Left hindlimb (tissue), 1 donor: ENCODE data around the gene ADAMTSL5.
"Not testable (repeated sequence)": the region's sequence is repeated elsewhere in the genome, so short reads cannot be mapped to it uniquely, and the experiment has no call there.

Source experiments
- DNase-seq: peaks from one replicate; pipeline ENCODE4 v3.0.0-alpha.2; 2018

The ADAMTSL5 gene

DNA sequence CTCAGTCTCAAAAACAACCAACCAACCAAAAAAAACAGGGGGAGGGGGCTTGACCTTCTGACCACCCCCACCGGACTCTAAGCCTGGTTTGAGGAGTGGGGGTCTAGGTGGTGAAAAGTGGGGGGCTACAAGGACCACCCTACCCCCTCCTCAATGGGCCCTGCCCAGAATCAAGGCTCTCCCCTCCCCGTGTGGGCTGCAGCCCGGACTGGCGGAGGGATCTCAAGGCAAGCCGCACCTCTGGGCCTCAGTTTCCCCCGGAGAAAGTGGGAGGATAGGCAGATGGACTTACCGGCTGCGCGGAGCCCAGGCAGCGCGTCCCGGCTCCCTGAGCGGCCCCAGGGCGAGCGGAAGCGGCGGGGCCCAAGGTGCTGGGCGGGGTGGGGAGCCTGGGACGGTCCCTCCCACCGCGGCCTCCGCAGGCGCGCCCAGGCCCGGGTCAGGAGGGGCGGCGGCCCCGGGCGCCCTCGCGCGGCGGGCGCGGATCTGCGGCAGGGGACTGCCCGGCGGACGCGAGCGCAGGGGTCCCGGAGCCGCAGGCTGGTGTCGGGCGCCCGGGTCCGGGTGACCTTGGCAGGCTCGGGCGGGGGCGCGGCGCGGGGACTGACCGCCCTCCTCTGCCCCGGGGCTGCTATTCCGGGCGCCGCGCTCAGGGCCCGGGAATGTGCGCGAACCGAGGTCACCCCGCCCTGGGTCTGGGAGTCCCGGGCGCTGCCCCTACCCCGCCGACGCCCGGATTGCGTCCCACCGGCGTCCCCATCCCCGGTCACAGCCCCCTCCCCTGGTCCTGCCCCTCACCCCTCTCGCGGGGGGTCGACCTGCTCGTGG is at the start of gene ADAMTSL5:
ADAMTSL5 (minus strand) TSS at position 349 of the 828 bp plus-strand sequence. CDS start 2,076 bp downstream, outside the sequence.
- no peak for DNase-seq

DNA sequence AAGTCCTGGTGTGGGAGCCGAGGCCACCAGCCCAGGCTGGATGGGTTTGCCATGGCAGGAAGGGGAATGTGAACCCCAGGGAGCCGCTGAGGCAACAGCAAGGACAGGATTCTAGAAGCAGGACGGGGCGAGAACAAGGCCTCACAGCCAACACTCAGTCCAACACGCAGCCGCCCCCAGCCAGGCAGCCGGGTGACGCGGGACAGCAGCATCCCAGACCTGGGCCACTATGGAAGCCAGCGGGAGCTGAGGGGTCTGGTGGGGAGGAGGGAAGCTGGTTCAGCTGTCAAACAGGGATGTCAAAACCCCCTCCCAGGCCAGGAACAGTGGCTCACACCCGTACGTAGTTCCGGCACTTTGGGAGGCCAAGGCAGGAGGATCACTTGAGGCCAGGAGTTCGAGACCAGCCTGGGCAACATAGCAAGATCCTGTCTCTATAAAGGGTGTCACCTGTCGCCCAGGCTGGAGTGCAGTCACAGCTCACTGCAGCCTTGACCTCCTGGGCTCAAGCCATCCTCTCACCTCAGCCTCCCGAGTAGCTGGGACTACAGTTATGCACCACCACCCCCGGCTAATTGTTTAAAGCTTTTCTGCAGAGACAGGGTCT is 48.5 kb upstream of the ADAMTSL5 start:
- no peak for DNase-seq

- no peak for DNase-seq
These were observed 47.6 kb upstream of the ADAMTSL5 start for GRCh38 chr19:1560286-1560882.

GRCh38 chr19:1558552-1558951 is 45.7 kb upstream of the ADAMTSL5 start:
- DNase-seq = no peak

DNA sequence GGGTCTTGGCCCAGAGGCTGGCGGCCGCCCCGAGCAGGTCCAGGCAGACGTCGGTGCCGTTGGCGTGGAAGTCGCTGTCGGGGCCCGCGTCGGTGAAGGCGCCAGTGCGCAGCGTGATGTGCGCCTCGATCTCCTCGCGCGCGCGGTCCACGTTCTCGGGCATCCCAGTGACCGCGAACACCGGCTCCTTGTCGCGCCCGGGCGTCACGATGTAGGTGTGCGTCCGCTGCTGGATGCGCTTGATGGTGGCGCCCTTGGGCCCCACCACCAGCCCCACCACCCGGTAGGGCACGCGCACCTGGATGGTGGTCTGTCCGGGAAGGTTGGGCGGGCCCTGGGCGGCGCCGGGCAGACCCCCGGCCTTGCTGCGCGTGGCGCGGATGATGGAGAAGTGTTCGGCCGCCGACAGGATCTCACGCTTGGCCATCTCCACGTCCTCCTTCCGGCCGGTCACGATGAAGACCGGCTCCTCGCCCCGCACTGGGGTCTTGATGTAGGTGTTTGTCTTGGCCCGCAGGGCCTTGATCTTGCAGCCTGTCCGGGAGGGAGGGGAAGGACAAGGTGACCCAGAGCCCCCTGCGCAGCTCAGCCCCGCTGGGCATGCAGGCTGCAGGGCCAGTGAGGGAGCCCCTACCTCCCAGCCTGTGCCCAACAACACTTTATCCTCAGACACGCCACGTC is 43.7 kb upstream of the ADAMTSL5 start:
- DNase-seq = no peak

DNA sequence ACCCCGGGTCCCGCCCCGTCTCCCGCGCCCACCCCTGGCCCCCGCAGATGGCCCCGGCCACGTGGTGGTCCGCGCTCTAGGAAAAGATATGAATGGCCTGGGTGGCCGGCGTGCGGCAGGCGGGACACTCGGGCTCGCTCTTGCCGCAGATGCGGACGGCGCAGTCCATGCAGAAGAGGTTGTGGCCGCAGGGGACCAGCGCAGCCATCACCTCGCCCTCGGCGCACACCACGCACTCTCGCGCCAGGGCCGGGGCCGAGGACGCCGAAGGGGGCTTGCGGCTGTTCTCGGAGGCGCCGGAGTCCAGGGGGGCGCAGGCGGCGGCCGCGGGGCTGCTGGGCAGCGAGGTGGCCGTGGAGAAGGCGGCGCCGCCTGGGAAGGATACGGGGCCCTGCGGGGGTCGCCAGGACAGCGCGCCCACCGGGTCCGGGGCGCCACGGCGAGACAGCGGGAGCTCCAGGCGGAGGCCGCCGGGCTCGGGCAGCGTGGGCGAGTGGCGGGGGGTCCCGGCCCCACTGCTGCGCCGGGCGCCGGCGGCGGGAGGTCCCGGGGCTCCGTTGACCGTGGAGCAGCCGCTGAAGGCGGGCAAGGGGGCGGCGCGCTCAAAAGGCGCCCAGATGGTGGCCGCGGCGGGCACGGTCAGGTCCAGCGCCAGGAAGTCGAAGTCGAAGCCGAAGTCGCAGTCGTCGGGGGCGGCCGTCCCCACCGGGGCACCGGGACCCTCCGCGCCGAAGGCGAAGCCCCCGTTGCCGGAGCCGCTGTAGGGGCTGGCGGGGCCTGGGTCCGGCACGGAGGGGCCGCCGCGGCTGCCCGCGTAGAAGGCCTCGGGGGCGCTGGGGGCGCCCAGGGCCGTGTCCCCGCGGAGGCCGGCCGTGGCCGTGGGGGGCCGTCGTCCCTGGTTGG is 42.9 kb upstream of the ADAMTSL5 start:
- no peak for DNase-seq

- no peak for DNase-seq
These were observed 42.1 kb upstream of the ADAMTSL5 start for GRCh38 chr19:1554968-1555367.

- DNase-seq = no peak
These were observed 40.6 kb upstream of the ADAMTSL5 start for GRCh38 chr19:1553415-1553814.

DNA sequence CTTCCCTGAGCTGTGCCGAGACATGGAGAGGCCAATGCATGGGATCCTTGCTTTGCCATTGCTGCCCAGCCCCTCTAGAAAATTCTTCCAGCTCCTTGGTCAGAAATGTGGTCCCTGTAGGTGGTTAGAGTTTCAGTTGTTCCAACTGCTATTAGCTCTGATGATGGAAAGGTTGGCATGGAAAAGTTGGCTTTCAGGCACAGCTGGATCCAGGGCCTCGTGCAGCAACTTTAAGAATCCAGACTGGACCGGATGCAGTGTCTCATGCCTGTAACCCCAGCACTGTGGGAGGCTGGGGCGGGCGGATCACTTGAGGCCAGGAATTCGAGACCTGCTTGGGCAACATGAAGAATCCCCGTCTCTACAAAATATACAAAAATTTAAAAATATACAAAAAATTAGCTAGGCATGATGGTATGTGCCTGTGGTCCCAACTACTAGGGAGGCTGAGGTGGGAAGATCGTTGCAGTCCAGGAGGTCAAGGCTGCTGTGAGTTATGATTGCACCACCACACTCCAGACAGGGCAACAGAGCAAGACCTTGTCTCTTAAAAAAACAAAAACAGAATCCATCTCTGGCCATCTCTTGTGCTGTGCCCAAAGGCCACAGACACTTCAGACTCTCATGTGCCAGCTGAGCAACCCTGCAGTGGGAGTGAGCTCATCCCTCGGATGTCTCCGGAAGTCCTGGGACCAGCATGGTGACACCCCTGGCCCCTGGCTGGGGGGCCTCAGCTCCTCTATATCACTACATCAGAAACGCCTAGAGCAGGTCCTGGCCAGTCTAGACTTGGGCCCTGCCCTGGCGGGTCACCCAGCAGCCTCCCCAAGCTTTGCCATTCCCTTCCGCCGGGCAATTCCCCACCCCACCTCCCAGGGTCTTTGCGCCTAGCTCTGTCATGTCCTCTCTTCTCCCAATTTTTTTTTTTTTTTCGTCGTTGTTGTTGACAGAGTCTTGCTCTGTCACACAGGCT is 38.5 kb upstream of the ADAMTSL5 start:
- DNase-seq = no peak

- no peak for DNase-seq
These were observed 36.6 kb upstream of the ADAMTSL5 start for GRCh38 chr19:1549332-1549945.

DNA sequence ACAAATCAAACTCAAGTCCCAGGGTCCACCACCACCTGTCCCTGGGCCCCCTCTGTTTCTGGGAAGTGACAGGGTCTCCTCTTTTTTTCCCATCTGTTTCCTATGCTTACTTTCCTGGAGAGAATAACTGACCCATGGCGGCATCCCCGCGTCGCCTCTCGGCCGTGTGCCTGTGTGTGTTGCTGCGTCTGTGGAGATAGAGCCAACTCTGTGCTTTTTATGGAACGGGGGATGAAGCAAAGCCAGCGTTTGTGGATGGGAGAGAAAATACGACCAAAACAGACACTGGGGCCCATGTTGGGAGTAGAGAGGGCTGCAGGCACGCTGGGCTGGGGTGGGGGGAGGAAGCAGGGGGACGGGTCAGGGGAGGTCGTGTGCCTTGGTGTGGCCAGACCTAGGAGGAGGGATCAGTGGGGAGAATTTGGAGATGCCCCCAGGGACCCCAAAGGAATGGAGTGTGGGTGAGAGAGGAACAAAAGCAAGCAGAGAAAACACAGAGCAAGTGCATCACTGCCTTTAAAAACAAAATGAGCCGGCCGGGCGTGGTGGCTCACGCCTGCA is 27.6 kb upstream of the ADAMTSL5 start:
- peak; percentile 71 for DNase-seq

- DNase-seq = not testable (repeated sequence)
These were observed 26.9 kb upstream of the ADAMTSL5 start for GRCh38 chr19:1539749-1540148.

- DNase-seq = no peak
These were observed 26.2 kb upstream of the ADAMTSL5 start for GRCh38 chr19:1538978-1539377.

- not testable (repeated sequence) for DNase-seq
These were observed 22.9 kb upstream of the ADAMTSL5 start for GRCh38 chr19:1535699-1536098.

GRCh38 chr19:1534972-1535371 is 22.2 kb upstream of the ADAMTSL5 start:
- no peak for DNase-seq

DNA sequence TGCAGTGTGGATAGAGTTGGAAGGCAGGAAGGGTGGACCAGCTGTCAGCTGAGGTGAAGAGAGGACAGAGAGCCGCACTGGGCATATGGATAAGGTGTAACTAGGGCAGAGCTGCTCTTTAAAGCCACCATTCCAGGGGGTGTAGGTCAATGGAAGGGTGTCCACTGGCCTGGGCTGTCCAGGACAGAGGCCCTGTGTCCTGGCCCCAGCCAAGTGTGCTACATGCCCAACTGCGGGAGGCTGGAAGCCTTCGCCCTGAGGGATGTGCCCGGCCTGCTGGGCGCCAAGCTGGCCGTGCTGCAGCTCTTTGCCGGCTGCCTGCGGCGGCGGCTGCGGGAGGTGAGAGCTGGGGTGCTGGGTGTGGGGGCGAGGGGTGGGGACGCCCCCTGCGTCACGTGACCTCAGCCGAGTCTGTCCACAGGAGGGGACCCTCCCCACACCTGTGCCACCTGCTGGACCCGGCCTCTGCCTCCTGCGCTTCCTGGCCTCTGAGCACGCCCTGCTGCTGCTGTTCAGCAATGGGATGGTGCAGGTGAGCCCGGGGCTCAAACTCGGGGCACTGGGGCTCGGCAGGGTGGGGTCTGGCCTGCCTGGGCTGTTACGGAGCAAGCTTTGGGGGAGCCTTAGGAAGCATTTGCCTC is 20.8 kb upstream of the ADAMTSL5 start:
- no peak for DNase-seq

DNA sequence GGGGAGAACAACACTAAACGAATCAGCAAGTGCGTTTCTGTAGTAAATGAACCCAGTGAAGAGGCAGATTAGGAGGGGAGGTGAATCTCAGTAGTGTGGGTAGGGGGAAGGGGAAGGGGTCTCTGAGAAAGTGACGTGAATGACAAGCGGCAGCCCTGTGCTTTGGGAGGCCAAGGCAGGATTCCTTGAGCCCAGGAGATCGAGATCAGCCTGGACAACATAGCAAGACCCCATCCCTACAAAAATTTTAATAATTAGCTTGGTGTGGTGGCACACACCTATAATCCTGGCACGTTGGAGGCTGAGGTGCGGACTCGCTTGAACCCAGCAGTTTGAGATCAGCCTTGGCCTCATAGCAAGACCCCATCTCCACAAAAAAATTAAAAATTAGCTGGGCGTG is 19.2 kb upstream of the ADAMTSL5 start:
- no peak for DNase-seq

DNA sequence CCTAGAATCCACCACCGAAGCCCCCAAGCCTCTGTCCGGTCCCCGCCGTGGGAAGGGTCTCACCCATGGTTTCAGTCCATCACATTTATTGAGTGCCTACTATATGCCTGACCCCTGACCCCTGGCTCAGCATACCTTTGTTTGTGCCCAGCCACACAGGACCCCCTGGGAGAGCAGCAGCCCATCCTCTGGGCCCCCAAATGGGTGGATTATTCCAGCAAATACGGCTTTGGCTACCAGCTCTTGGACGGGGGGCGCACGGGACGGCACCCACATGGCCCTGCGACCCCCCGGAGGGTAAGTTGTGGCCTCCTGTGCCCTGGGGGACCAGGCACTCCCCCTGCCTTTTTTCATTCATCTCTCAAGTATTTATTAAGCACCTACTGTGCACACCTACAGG is 18.8 kb upstream of the ADAMTSL5 start:
- no peak for DNase-seq

DNA sequence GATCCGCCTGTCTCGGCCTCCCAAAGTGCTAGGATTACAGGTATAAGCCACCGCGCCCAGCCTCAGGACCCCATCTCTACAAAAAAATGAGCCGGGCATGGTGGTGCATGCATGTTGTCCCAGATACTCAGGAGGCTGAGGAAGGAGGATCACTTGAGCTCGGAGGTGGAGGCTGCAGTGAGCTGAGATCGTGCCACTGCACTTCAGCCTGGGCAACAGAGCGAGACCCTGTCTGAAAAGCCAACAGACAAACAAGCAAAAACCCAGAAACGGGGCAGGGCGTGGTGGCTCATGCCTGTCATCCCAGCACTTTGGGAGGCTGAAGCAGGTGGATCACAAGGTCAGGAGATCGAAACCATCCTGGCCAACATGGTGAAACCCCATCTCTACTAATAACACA is 18.0 kb upstream of the ADAMTSL5 start:
- not testable (repeated sequence) for DNase-seq

DNA sequence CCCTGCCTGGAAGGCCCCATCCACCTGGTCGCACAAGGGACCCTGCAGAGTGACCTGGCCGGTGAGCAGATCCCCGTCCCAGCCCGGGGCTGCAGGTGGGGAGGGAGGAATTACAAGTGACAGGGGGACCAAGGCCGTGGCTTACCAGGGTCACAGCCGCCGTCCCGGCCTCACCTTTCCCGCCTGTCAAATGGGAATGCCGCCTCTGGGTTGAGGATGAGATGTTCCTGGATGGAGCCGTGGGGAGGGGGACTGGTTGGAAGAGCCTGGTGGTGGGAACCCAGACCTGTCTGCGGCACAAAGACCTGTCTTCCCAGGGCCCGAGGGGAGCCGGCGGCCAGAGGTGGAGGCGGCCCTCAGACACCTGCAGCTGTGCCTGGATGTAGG is 16.6 kb upstream of the ADAMTSL5 start:
- DNase-seq = no peak
